ENCODE results near the gene MACROD2.

Gene MACROD2

GRCh38 chr20:14595051-14595450, 599.7 kb downstream of the MACROD2 start:
- Histone ChIP-seq H3K36me3 (replicated peaks) (no peaks in the 10 kb centered on the region), H3K27me3 (ENCODE audit: low read depth) (no peaks in the 10 kb centered on the region), H3K4me3 (no peak overlapping the region), H3K4me1 (no peaks in the 10 kb centered on the region), H3K9me3 (no peaks in the 10 kb centered on the region)
- DNase-seq (ENCODE audit: low spot score in 2 of 2), result no peak
- in situ Hi-C loops (cut with MboI; ENCODE audit: low sequenced_read_pairs), result no loop called here

- no peak for DNase-seq (ENCODE audit: low spot score in 2 of 2)
- Histone ChIP-seq H3K36me3 (replicated peaks) (no peaks in the 10 kb centered on the region), H3K4me3 (no peak overlapping the region), H3K9me3 (no peaks in the 10 kb centered on the region), H3K4me1 (no peaks in the 10 kb centered on the region), H3K27me3 (ENCODE audit: low read depth) (no peaks in the 10 kb centered on the region)
- in situ Hi-C loops (cut with MboI; ENCODE audit: low sequenced_read_pairs), result no loop called here
Observed at GRCh38 chr20:14597206-14597715, 601.9 kb downstream of the MACROD2 start.

GRCh38 chr20:14599613-14600012, 604.3 kb downstream of the MACROD2 start:
- no peaks in the 10 kb centered on the region for H3K4me1 ChIP-seq
- no peak for DNase-seq (ENCODE audit: low spot score in 2 of 2)
- in situ Hi-C loops (cut with MboI; ENCODE audit: low sequenced_read_pairs), result no loop called here
- no peaks in the 10 kb centered on the region for H3K9me3 ChIP-seq
- H3K36me3 ChIP-seq (replicated peaks), result no peaks in the 10 kb centered on the region
- H3K27me3 ChIP-seq (ENCODE audit: low read depth), result no peaks in the 10 kb centered on the region
- H3K4me3 ChIP-seq, result no peak overlapping the region

- no peak for DNase-seq (ENCODE audit: low spot score in 2 of 2)
- H3K27me3 ChIP-seq (ENCODE audit: low read depth), result no peaks in the 10 kb centered on the region
- in situ Hi-C loops (cut with MboI; ENCODE audit: low sequenced_read_pairs), result no loop called here
- H3K36me3 ChIP-seq (replicated peaks), result no peaks in the 10 kb centered on the region
- H3K9me3 ChIP-seq, result no peaks in the 10 kb centered on the region
- H3K4me3 ChIP-seq, result no peak overlapping the region
- no peaks in the 10 kb centered on the region for H3K4me1 ChIP-seq
Observed at GRCh38 chr20:14600527-14600926, 605.2 kb downstream of the MACROD2 start.

GRCh38 chr20:14604143-14604542, 608.8 kb downstream of the MACROD2 start:
- in situ Hi-C loops (cut with MboI; ENCODE audit: low sequenced_read_pairs), result no loop called here
- no peaks in the 10 kb centered on the region for H3K9me3 ChIP-seq
- no peaks in the 10 kb centered on the region for H3K36me3 ChIP-seq (replicated peaks)
- H3K4me1 ChIP-seq, result no peaks in the 10 kb centered on the region
- no peaks in the 10 kb centered on the region for H3K27me3 ChIP-seq (ENCODE audit: low read depth)
- H3K4me3 ChIP-seq, result no peak overlapping the region
- no peak for DNase-seq (ENCODE audit: low spot score in 2 of 2)

- no peak for DNase-seq (ENCODE audit: low spot score in 2 of 2)
- Histone ChIP-seq H3K9me3 (no peaks in the 10 kb centered on the region), H3K36me3 (replicated peaks) (no peaks in the 10 kb centered on the region), H3K4me1 (no peaks in the 10 kb centered on the region), H3K27me3 (ENCODE audit: low read depth) (no peaks in the 10 kb centered on the region; the same call in 1 of the 2 replicates), H3K4me3 (no peak overlapping the region)
- in situ Hi-C loops (cut with MboI; ENCODE audit: low sequenced_read_pairs), result no loop called here
Observed at GRCh38 chr20:14609328-14610221, 614.3 kb downstream of the MACROD2 start.

- H3K36me3 ChIP-seq (replicated peaks), result no peaks in the 10 kb centered on the region
- H3K4me1 ChIP-seq, result no peaks in the 10 kb centered on the region
- no peaks in the 10 kb centered on the region; the same call in 1 of the 2 replicates for H3K27me3 ChIP-seq (ENCODE audit: low read depth)
- no peak for DNase-seq (ENCODE audit: low spot score in 2 of 2)
- H3K9me3 ChIP-seq, result no peaks in the 10 kb centered on the region
- H3K4me3 ChIP-seq, result no peak overlapping the region
- in situ Hi-C loops (cut with MboI; ENCODE audit: low sequenced_read_pairs), result no loop called here
Observed at GRCh38 chr20:14611479-14611878, 616.2 kb downstream of the MACROD2 start.

GRCh38 chr20:14612391-14612790, 617.1 kb downstream of the MACROD2 start:
- H3K4me3 ChIP-seq, result no peak overlapping the region
- no peaks in the 10 kb centered on the region for H3K4me1 ChIP-seq
- H3K36me3 ChIP-seq (replicated peaks), result no peaks in the 10 kb centered on the region
- H3K9me3 ChIP-seq, result no peaks in the 10 kb centered on the region
- H3K27me3 ChIP-seq (ENCODE audit: low read depth), result no peaks in the 10 kb centered on the region; the same call in 1 of the 2 replicates
- DNase-seq (ENCODE audit: low spot score in 2 of 2), result no peak
- in situ Hi-C loops (cut with MboI; ENCODE audit: low sequenced_read_pairs), result no loop called here

GRCh38 chr20:14616003-14616402, 620.7 kb downstream of the MACROD2 start:
- no peak for DNase-seq (ENCODE audit: low spot score in 2 of 2)
- in situ Hi-C loops (cut with MboI; ENCODE audit: low sequenced_read_pairs), result no loop called here
- Histone ChIP-seq H3K36me3 (replicated peaks) (no peaks in the 10 kb centered on the region), H3K27me3 (ENCODE audit: low read depth) (no peaks in the 10 kb centered on the region; the same call in 1 of the 2 replicates), H3K4me3 (no peak overlapping the region), H3K4me1 (no peaks in the 10 kb centered on the region), H3K9me3 (no peaks in the 10 kb centered on the region)

GRCh38 chr20:14617123-14617522, 621.8 kb downstream of the MACROD2 start:
- in situ Hi-C loops (cut with MboI; ENCODE audit: low sequenced_read_pairs), result no loop called here
- H3K4me1 ChIP-seq, result no peaks in the 10 kb centered on the region
- H3K27me3 ChIP-seq (ENCODE audit: low read depth), result no peaks in the 10 kb centered on the region; the same call in 1 of the 2 replicates
- no peaks in the 10 kb centered on the region for H3K9me3 ChIP-seq
- no peak for DNase-seq (ENCODE audit: low spot score in 2 of 2)
- no peaks in the 10 kb centered on the region for H3K36me3 ChIP-seq (replicated peaks)
- no peak overlapping the region for H3K4me3 ChIP-seq

GRCh38 chr20:14619411-14619810, 624.1 kb downstream of the MACROD2 start:
- H3K9me3 ChIP-seq, result no peaks in the 10 kb centered on the region
- no peak for DNase-seq (ENCODE audit: low spot score in 2 of 2)
- no peaks in the 10 kb centered on the region for H3K36me3 ChIP-seq (replicated peaks)
- no peaks in the 10 kb centered on the region for H3K4me1 ChIP-seq
- no peak overlapping the region for H3K4me3 ChIP-seq
- H3K27me3 ChIP-seq (ENCODE audit: low read depth), result no peaks in the 10 kb centered on the region
- in situ Hi-C loops (cut with MboI; ENCODE audit: low sequenced_read_pairs), result no loop called here

- Histone ChIP-seq H3K9me3 (no peaks in the 10 kb centered on the region), H3K36me3 (replicated peaks) (no peaks in the 10 kb centered on the region), H3K4me3 (no peak overlapping the region), H3K27me3 (ENCODE audit: low read depth) (no peaks in the 10 kb centered on the region), H3K4me1 (no peaks in the 10 kb centered on the region)
- DNase-seq (ENCODE audit: low spot score in 2 of 2), result no peak
- in situ Hi-C loops (cut with MboI; ENCODE audit: low sequenced_read_pairs), result no loop called here
Observed at GRCh38 chr20:14622796-14623195, 627.5 kb downstream of the MACROD2 start.

GRCh38 chr20:14631011-14631410, 635.7 kb downstream of the MACROD2 start:
- DNase-seq (ENCODE audit: low spot score in 2 of 2), result no peak
- no peak overlapping the region for H3K4me3 ChIP-seq
- no peaks in the 10 kb centered on the region for H3K36me3 ChIP-seq (replicated peaks)
- in situ Hi-C loops (cut with MboI; ENCODE audit: low sequenced_read_pairs), result no loop called here
- no peaks in the 10 kb centered on the region for H3K4me1 ChIP-seq
- H3K9me3 ChIP-seq, result no peaks in the 10 kb centered on the region
- H3K27me3 ChIP-seq (ENCODE audit: low read depth), result no peaks in the 10 kb centered on the region

- Histone ChIP-seq H3K4me1 (no peaks in the 10 kb centered on the region), H3K9me3 (no peaks in the 10 kb centered on the region), H3K36me3 (replicated peaks) (no peaks in the 10 kb centered on the region), H3K4me3 (no peak overlapping the region), H3K27me3 (ENCODE audit: low read depth) (no peaks in the 10 kb centered on the region)
- DNase-seq (ENCODE audit: low spot score in 2 of 2), result peak in 1 of 2 experiments; percentile 6
- in situ Hi-C loops (cut with MboI; ENCODE audit: low sequenced_read_pairs), result no loop called here
Observed at GRCh38 chr20:14632906-14633305, 637.6 kb downstream of the MACROD2 start.

Data from HAP-1 (cell line).